Gastrocnemius medialis (tissue), 4 donors: ENCODE data around the gene DDX4. TPM values are rescaled to one million over a fixed set of nuclear protein-coding genes. Genes with fewer than 3 reads are reported as not detected.
"Not testable (repeated sequence)": the region's sequence is repeated elsewhere in the genome, so short reads cannot be mapped to it uniquely, and the experiment has no call there.

Experiments used
- ATAC-seq, 2 donors: fragments of 150-250 bp; one replicate each; pipeline ENCODE4 v1.9.1; 2016
- DNase-seq, 2 donors: peaks; one replicate each; pipeline ENCODE4 v3.0.0-alpha.2; 2019
- H3K27ac ChIP-seq, 4 donors: fragments of 200-600 bp; sonication (generic); 1 replicate in 1 of 4; 2 replicates in 3 of 4; pipeline ENCODE4 v1.5.1; 2016 to 2018; ENCODE audit warnings: mild to moderate bottlenecking in 2 of 4, moderate library complexity in 1 of 4
- H3K27me3 ChIP-seq, 3 donors: fragments of 200-600 bp; sonication (generic) in 2 of 3; 1 replicate in 1 of 3; 2 replicates in 2 of 3; pipeline versions ENCODE4 v1.5.1 to v1.6.0; 2016 to 2019; ENCODE audit warnings: mild to moderate bottlenecking in 1 of 3, moderate library complexity in 1 of 3
- H3K36me3 ChIP-seq, 2 donors: fragments of 200-600 bp; sonication (generic) in 1 of 2; one replicate each; pipeline ENCODE4 v1.5.1; 2017 to 2018
- H3K4me1 ChIP-seq, 2 donors: fragments of 200-600 bp; sonication (generic) in 1 of 2; one replicate each; pipeline ENCODE4 v1.5.1; 2016 to 2017; ENCODE audit warnings: mild to moderate bottlenecking in 2 of 2
- H3K4me3 ChIP-seq, 4 donors: fragments of 200-600 bp; sonication (generic) in 3 of 4; 1 replicate in 1 of 4; 2 replicates in 3 of 4; pipeline ENCODE4 v1.5.1; 2016 to 2019; ENCODE audit warnings: mild to moderate bottlenecking in 2 of 4
- H3K9me3 ChIP-seq, 3 donors: fragments of 200-600 bp; sonication (generic) in 2 of 3; 1 replicate in 1 of 3; 2 replicates in 2 of 3; pipeline ENCODE4 v1.5.1; 2016 to 2019
- CTCF ChIP-seq, 5 experiments: fragments of 450-650 bp in 3 of 5; fragments of 200-600 bp in 2 of 5; sonication (generic) in 2 of 5; IDR thresholded peaks in 4 of 5; conservative IDR thresholded peaks in 1 of 5; 1 replicate in 4 of 5; 2 replicates in 1 of 5; pipeline ENCODE4 v1.5.1; 2016 to 2019; ENCODE audit warnings: antibody characterized with exemption in 5 of 5, mild to moderate bottlenecking in 3 of 5, moderate library complexity in 3 of 5
- POLR2A ChIP-seq, 2 donors: fragments of 450-650 bp; IDR thresholded peaks; one replicate each; pipeline ENCODE4 v1.6.1; 2017; ENCODE audit warnings: antibody characterized with exemption in 2 of 2, mild to moderate bottlenecking in 2 of 2, moderate library complexity in 2 of 2
- in situ Hi-C, 4 donors: fragments of 200-750 bp; cut with MboI; loops; one replicate each; pipeline versions ENCODE4 v1.15.0 to v1.8.0; 2017; ENCODE audit warnings: low sequenced_read_pairs in 4 of 4
- intact Hi-C: fragments of 100-400 bp; cut with DNase I; formaldehyde crosslinking; loops from one replicate; pipeline ENCODE4 v1.15.1; 2023; ENCODE audit warnings: low total_unique reads
- total RNA-seq, 4 donors: library from RNA; depleted of rRNA; stranded (reverse); fragments of >200 nt; gene quantifications; one replicate each; pipeline versions ENCODE4 v1.1.0 to v1.2.3, GENCODE V29; 2016

Gene DDX4
- total RNA-seq, 4 donors from 2014 or later = not detected

GRCh38 chr5:55777332-55777731 is 39.5 kb downstream of the DDX4 start:
- ATAC-seq = no peak

GRCh38 chr5:55800924-55801323 is 63.1 kb downstream of the DDX4 start:
- Histone ChIP-seq H3K4me3 (no peak overlapping the region), H3K4me1 (no peaks in the 10 kb centered on the region), H3K9me3 (no peaks in the 10 kb centered on the region), H3K27me3 (no peaks in the 10 kb centered on the region), H3K27ac (no peak overlapping the region), H3K36me3 (no peaks in the 10 kb centered on the region)
- in situ Hi-C loops = no loop called here
- no peak for TF ChIP-seq CTCF (IDR thresholded peaks at IDR 0.05 in 4 of 5, conservative IDR thresholded peaks at IDR 0.05 in 1 of 5)
- no peak for TF ChIP-seq POLR2A (IDR thresholded peaks at IDR 0.05)
- intact Hi-C loops = no loop called here
- DNase-seq (no peak), ATAC-seq (no peak)

More at GRCh38 chr5:55777332-55777731, 39.5 kb downstream of the DDX4 start:
- intact Hi-C loops (no loop called here), in situ Hi-C loops (no loop called here)
- TF ChIP-seq POLR2A (IDR thresholded peaks at IDR 0.05) (no peak), CTCF (IDR thresholded peaks at IDR 0.05 in 4 of 5, conservative IDR thresholded peaks at IDR 0.05 in 1 of 5) (no peak)
- Histone ChIP-seq H3K4me1 (no peaks in the 10 kb centered on the region), H3K27me3 (no peaks in the 10 kb centered on the region), H3K36me3 (no peaks in the 10 kb centered on the region), H3K27ac (no peak overlapping the region), H3K9me3 (no peaks in the 10 kb centered on the region), H3K4me3 (no peak overlapping the region)
- no peak for DNase-seq

GRCh38 chr5:55808814-55809213 is 71.0 kb downstream of the DDX4 start:
- in situ Hi-C loops, ATAC-seq: not testable (repeated sequence)

GRCh38 chr5:55815939-55816338 is 78.1 kb downstream of the DDX4 start:
- H3K4me1 ChIP-seq, H3K9me3 ChIP-seq, in situ Hi-C loops, H3K27ac ChIP-seq, intact Hi-C loops, H3K27me3 ChIP-seq, H3K4me3 ChIP-seq, H3K36me3 ChIP-seq, ATAC-seq, DNase-seq: not testable (repeated sequence)

More at GRCh38 chr5:55808814-55809213, 71.0 kb downstream of the DDX4 start:
- H3K9me3 ChIP-seq, H3K27ac ChIP-seq, H3K4me1 ChIP-seq, intact Hi-C loops, H3K4me3 ChIP-seq, DNase-seq, H3K36me3 ChIP-seq, H3K27me3 ChIP-seq: not testable (repeated sequence)

- no peaks in the 10 kb centered on the region for H3K9me3 ChIP-seq
- intact Hi-C loops (no loop called here), in situ Hi-C loops (no loop called here)
- TF ChIP-seq CTCF (IDR thresholded peaks at IDR 0.05 in 4 of 5, conservative IDR thresholded peaks at IDR 0.05 in 1 of 5) (no peak), POLR2A (IDR thresholded peaks at IDR 0.05) (no peak)
- H3K4me3 ChIP-seq = no peak overlapping the region
- DNase-seq (no peak), ATAC-seq (no peak)
- no peak overlapping the region for H3K27ac ChIP-seq
- H3K4me1 ChIP-seq = no peaks in the 10 kb centered on the region
- H3K27me3 ChIP-seq = peaks cover 0 to 3% (median 1%) of the 10 kb centered on the region in 3 donors
- H3K36me3 ChIP-seq = no peaks in the 10 kb centered on the region
These were observed 78.5 kb downstream of the DDX4 start for GRCh38 chr5:55816342-55816741.

GRCh38 chr5:55817030-55817429 is 79.2 kb downstream of the DDX4 start:
- no peak for DNase-seq
- Histone ChIP-seq H3K27me3 (peaks cover 2 to 9% (median 8%) of the 10 kb centered on the region in 3 donors), H3K4me1 (no peaks in the 10 kb centered on the region), H3K4me3 (no peak overlapping the region), H3K36me3 (no peaks in the 10 kb centered on the region), H3K9me3 (no peaks in the 10 kb centered on the region), H3K27ac (no peak overlapping the region)
- intact Hi-C loops = no loop called here
- in situ Hi-C loops = no loop called here
- ATAC-seq = no peak
- TF ChIP-seq CTCF (IDR thresholded peaks at IDR 0.05 in 4 of 5, conservative IDR thresholded peaks at IDR 0.05 in 1 of 5) (no peak), POLR2A (IDR thresholded peaks at IDR 0.05) (no peak)
